BJ (cell line): ENCODE results near the gene DHX16. TPM values are rescaled to one million over a fixed set of nuclear protein-coding genes. Genes with fewer than 3 reads are reported as not detected.

Source experiments
- CTCF ChIA-PET: fragments of 350-600 bp; formaldehyde crosslinking; extraction: SDS; loops from one replicate; lab custom pipeline; 2021; ENCODE audit warnings: antibody characterized with exemption, inconsistent platforms; lab: Yijun Ruan, JAX
- POLR2A ChIA-PET: fragments of 300-600 bp; sonication (Branson Sonifier 250); formaldehyde crosslinking; extraction: SDS; loops from one replicate; lab custom pipeline; 2021; ENCODE audit warnings: antibody characterized with exemption; lab: Charles Lee
- DNase-seq: peaks from one replicate; pipeline ENCODE4 v3.0.0-alpha.2; 2011; ENCODE audit warnings: low read depth
- H3K27me3 ChIP-seq: 2 replicates; pipeline ENCODE4 v1.6.0; 2011; ENCODE audit warnings: low read length; ENCODE audit not compliant: control insufficient read depth, insufficient read depth
- H3K36me3 ChIP-seq: 2 replicates; pipeline ENCODE4 v1.5.1; 2011; ENCODE audit warnings: low read length; ENCODE audit not compliant: control insufficient read depth, insufficient read depth
- H3K4me3 ChIP-seq: 2 replicates; pipeline ENCODE4 v1.5.1; 2011; ENCODE audit warnings: low read depth, mild to moderate bottlenecking, control low read depth, low read length
- polyA plus RNA-seq: library from polyadenylated mRNA; depleted of rRNA; stranded (reverse); fragments of >200 nt; gene quantifications from 2 replicates; pipeline ENCODE4 v1.2.3, GENCODE V29; 2011
- TF ChIP-seq, protein P1 (sequence below): IDR thresholded peaks from 2 replicates; pipeline ENCODE4 v1.5.1; 2011; ENCODE audit warnings: low read depth, mild to moderate bottlenecking, control low read depth, inconsistent platforms, low read length, moderate library complexity; ENCODE audit not compliant: insufficient read depth

The DHX16 gene
- polyA plus RNA-seq, 1 experiment: 44.5 TPM

DNA sequence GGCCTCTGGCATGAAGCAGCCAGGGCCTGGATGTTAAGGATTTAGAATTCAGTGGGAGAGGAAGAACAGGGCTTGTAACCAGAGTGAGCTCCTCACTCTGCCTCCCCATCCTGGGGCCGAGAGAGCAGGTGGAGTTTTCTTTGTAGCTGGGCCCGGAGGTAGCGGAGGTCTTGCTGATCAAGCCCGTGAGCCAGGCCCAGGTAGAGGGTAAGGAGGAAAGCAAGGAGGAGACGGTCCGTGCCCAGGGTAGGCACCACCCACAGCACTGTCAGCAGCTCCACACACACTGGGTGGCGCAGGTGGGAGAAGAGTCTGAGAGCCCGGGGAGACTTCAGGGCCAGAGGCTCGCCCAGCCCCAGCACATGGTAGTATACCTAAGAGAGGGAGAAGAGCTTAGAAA, 15.8 kb upstream of the DHX16 start:
- ChIA-PET POLR2A (no interaction called here), CTCF (interaction anchor here (0.8 to 3.6 kb wide), 5 partner anchors 10 to 132 kb away, joined by 3 to 22 read pairs (median 6); partner anchors contain the start of gene DHX16)
- DNase-seq: no peak
- Histone ChIP-seq H3K36me3 (peaks cover 3% of the 10 kb centered on the region), H3K4me3 (no peak overlapping the region), H3K27me3 (no peaks in the 10 kb centered on the region)
- TF ChIP-seq, protein P1, sequence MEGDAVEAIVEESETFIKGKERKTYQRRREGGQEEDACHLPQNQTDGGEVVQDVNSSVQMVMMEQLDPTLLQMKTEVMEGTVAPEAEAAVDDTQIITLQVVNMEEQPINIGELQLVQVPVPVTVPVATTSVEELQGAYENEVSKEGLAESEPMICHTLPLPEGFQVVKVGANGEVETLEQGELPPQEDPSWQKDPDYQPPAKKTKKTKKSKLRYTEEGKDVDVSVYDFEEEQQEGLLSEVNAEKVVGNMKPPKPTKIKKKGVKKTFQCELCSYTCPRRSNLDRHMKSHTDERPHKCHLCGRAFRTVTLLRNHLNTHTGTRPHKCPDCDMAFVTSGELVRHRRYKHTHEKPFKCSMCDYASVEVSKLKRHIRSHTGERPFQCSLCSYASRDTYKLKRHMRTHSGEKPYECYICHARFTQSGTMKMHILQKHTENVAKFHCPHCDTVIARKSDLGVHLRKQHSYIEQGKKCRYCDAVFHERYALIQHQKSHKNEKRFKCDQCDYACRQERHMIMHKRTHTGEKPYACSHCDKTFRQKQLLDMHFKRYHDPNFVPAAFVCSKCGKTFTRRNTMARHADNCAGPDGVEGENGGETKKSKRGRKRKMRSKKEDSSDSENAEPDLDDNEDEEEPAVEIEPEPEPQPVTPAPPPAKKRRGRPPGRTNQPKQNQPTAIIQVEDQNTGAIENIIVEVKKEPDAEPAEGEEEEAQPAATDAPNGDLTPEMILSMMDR: no peak

DNA sequence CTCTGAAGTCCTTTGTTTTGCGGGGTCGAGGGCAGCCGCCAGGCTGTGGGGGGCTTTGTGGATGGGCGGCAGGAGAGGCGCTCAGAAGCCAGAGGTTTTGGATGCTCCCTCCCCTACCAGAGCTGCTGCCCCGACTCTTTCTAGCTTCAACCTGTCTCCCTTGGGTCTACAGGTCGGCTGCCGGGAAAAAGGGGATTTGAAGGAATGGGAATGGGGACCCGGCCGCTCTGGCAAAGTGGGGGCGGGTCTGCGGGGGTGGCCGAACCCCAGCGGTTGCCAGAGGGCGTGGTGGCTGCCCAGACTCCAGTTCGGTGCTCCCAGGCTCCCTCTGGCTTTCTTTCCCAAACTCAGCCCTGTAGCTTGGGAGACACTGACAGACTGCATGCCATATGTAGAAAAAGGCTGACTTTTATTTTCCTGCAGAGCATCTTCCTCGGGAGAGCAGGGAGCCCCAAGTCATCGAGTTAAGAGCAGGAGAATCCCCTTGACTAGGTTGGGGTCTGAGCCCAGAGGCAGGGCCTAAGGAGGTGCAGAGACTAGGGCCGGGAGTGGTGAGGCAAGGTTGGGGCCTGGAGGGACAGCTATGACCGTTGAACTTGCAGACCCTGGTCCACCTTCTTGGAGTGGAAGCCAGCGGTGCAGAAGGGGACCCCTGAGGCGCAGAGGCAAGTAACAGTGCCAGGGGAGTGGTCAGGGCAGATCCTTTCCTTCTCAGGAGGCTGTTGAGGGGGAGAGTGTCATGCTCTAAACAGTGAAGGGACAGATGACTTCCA, 15.0 kb upstream of the DHX16 start:
- Histone ChIP-seq H3K4me3 (peak overlapping the region; percentile 87), H3K27me3 (no peaks in the 10 kb centered on the region), H3K36me3 (peaks cover 3% of the 10 kb centered on the region)
- DNase-seq: no peak
- POLR2A ChIA-PET: interaction anchor here (0.6 kb wide), 1 partner anchor 36 kb away, joined by 5 read pairs; no protein-coding TSS in a partner anchor
- TF ChIP-seq, protein P1: peak; percentile 42
- CTCF ChIA-PET: interaction anchor here (0.7 to 3.6 kb wide), 9 partner anchors 9 to 228 kb away, joined by 3 to 22 read pairs (median 3); partner anchors contain the start of gene DHX16

DNA sequence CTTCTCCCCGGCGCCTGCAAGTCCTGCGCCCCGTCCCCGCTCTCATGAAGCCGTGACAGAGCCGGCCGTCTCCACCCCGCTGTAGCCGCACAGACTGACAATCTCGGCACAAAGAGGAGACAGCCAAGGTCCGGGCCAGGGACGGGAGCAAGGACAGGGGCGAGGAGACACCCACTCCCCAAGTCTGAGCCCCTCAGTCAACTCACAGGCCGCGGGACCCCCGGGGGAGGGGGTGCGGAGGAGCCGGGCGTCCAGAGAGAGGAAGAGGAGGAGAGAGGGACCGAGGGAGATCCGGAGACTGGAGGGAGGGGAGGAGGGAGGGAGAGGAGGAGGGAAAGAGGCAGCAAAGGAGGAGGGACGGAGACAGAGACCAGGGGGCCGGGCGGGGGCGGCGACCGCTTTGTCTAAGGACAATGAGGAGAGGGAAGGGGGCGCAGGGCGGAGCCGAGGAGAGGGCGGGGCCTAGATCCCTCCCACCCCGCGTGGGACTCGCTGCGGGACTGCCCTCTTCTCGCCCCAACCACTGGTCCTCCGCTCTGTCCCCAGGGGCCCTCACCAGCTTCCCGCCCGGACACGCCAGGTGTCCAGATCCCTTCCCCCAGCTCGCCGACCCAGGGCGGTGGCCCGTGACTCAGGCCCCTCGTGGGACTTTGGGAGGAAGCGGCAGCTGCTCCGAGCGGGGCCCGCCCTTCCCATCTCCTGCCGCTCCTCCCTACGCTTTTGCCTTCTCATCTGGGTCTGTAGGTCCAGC, 14.3 kb upstream of the DHX16 start:
- H3K27me3 ChIP-seq: no peaks in the 10 kb centered on the region
- CTCF ChIA-PET: interaction anchor here (0.7 to 3.6 kb wide), 7 partner anchors 8 to 229 kb away, joined by 3 to 22 read pairs (median 3); no protein-coding TSS in a partner anchor
- peaks cover 3% of the 10 kb centered on the region for H3K36me3 ChIP-seq
- TF ChIP-seq, protein P1: no peak
- DNase-seq: peak; percentile 88
- POLR2A ChIA-PET: interaction anchor here (0.6 kb wide), 1 partner anchor 35 kb away, joined by 5 read pairs; no protein-coding TSS in a partner anchor
- peak overlapping the region; percentile 87 for H3K4me3 ChIP-seq

DNA sequence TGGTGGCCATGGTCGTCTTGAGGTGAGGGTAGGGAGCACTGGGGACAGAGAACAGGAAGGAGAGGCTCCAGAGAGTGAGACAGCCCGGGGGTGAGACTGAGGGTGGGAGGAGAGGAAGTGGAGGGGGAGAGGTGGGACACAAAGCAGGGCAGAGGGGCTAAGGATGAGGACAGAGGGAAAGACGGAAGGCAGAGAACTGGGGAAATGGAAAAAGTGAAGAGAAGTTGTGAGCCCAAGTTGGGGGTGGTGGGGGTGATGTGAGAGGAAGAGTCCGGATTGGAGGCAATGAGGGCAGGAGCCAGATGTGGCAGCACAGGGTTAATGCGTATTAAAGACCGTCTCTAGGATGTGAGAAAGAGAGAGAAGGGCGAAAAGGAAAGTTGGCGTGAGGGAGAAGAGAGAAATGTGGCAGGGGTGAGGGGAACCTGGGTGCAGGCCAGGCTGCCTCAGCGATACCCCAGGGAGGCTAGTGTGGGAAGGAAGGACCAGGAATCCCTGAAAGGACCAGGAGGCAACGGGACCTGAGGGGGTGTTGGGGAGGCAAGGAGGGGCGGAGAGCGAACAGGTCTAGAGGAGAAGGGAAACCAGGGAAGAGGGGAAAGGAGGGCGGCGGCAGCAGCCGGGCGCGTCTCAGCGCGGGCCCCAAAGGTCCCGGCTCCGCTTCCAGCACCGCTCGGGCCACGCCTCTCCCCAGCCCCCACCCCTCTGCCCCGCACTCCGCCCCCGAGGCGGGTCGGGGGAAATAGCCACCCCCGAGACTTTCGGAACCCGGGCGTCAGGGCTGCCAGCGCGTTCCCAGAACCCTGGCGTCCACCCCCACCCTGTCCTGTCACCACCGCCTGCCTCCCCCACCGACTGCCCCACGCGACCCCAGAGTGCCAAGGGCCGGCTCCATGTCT, 13.5 kb upstream of the DHX16 start, which contains the start of gene PPP1R18:
PPP1R18 (minus strand) TSS at position 637 of the 899 bp plus-strand sequence; CDS start at position 10, 627 bp downstream.
- POLR2A ChIA-PET: no interaction called here
- CTCF ChIA-PET: interaction anchor here (1.1 to 17.2 kb wide), 4 partner anchors 11 to 144 kb away, joined by 3 to 387 read pairs (median 4); partner anchors contain the start of genes MDC1 and TUBB
- TF ChIP-seq, protein P1: no peak
- H3K4me3 ChIP-seq: peak within 1 kb of the TSS; percentile 87
- H3K36me3 ChIP-seq: peaks cover 3% of the 10 kb centered on the region
- DNase-seq: no peak
- no peaks in the 10 kb centered on the region for H3K27me3 ChIP-seq
